Measurements from ENCODE around the gene HPSE. TPM values are rescaled to one million over a fixed set of nuclear protein-coding genes. Genes with fewer than 3 reads are reported as not detected.

Gene HPSE
- total and polyA plus RNA-seq, 2 of the 8 experiments (the other 6 are each of a cell fraction or from before 2014, with no cell fraction given), result 1.5 to 5.0 TPM

- Histone ChIP-seq H3K4me2 (ENCODE audit: insufficient read depth in 1 of 2, low read depth in 2 of 2, low read length in 2 of 2) (no peak overlapping the region), H4K8ac (ENCODE audit: extremely low read depth, insufficient read depth, low read length) (no peak overlapping the region), H3K4ac (replicated peaks; ENCODE audit: insufficient read length, low read depth, low read length) (no peak overlapping the region), H2BK20ac (ENCODE audit: low read length) (no peak overlapping the region), H3K9ac (replicated peaks in 1 of 4; ENCODE audit: extremely low read depth in 1 of 4, low read depth in 3 of 4, low read length in 3 of 4) (no peak overlapping the region), H3K18ac (ENCODE audit: extremely low read depth, low read length) (no peak overlapping the region), H3K27me3 (replicated peaks in 1 of 4; ENCODE audit: control insufficient read depth in 3 of 4, extremely low read depth in 1 of 4, insufficient read depth in 3 of 4, low read length in 3 of 4) (peaks cover 0 to 8% (median 4%) of the 10 kb centered on the region in 4 experiments; a peak in 6 of 7 replicates), H3K14ac (ENCODE audit: insufficient read length) (no peak overlapping the region), H2BK15ac (ENCODE audit: low read length) (no peak overlapping the region), H2AK5ac (ENCODE audit: low read depth, low read length) (no peak overlapping the region), H3K4me3 (ENCODE audit: extremely low read depth in 1 of 4, insufficient read depth in 2 of 4, low read depth in 3 of 4, low read length in 4 of 4) (no peak overlapping the region), H3K79me2 (ENCODE audit: control insufficient read depth in 1 of 2, insufficient read depth in 2 of 2, low read length in 2 of 2) (peaks cover 0 to 8% of the 10 kb centered on the region in 2 experiments; a peak in 2 of 4 replicates), H3K79me1 (ENCODE audit: low read depth, low read length) (no peaks in the 10 kb centered on the region), H2BK120ac (replicated peaks; ENCODE audit: low read depth, low read length) (no peak overlapping the region), H2AFZ (ENCODE audit: low read length) (no peak overlapping the region), H3K27ac (ENCODE audit: low read depth, low read length) (no peak overlapping the region), H3K23me2 (ENCODE audit: low read depth, low read length) (0 out of 2 replicates have a peak, but pooled peaks cover 3% of the 10 kb centered on the region), H3K4me1 (replicated peaks in 1 of 4; ENCODE audit: control insufficient read depth in 3 of 4, insufficient read depth in 4 of 4, low read length in 3 of 4) (no peaks in the 10 kb centered on the region; a peak in 1 of 7 replicates), H4K91ac (replicated peaks; ENCODE audit: insufficient read length, low read length) (no peak overlapping the region), H3K9me3 (ENCODE audit: insufficient read depth in 2 of 2, low read depth in 1 of 2, low read length in 1 of 2) (no peaks in the 10 kb centered on the region), H2BK12ac (ENCODE audit: low read depth, low read length) (no peak overlapping the region), H3K56ac (replicated peaks; ENCODE audit: insufficient read length, low read depth, low read length) (no peak overlapping the region), H4K20me1 (replicated peaks in 1 of 2; ENCODE audit: control insufficient read depth in 1 of 2, insufficient read depth in 2 of 2, low read length in 2 of 2) (peaks cover 0 to 2% of the 10 kb centered on the region in 2 experiments), H2BK5ac (ENCODE audit: low read depth, low read length) (no peak overlapping the region), H4K5ac (ENCODE audit: insufficient read length, low read depth, low read length) (no peak overlapping the region), H3K36me3 (ENCODE audit: control insufficient read depth in 2 of 4, insufficient read depth in 4 of 4, low read length in 3 of 4) (peaks cover 0 to 4% (median 2%) of the 10 kb centered on the region in 4 experiments; a peak in 3 of 8 replicates), H3K23ac (ENCODE audit: insufficient read length) (no peak overlapping the region)
- DNase-seq (ENCODE audit: low read depth in 1 of 2, low spot score in 2 of 2), result peak in 1 of 2 experiments; percentile 52
- TF ChIP-seq TAF7 (optimal IDR thresholded peaks at IDR 0.05; ENCODE audit: borderline replicate concordance, low read depth, low read length) (no peak), CTCF (IDR thresholded peaks at IDR 0.05; ENCODE audit: control extremely low read depth in 1 of 3, insufficient read depth in 1 of 3, low read depth in 1 of 3, low read length in 3 of 3) (peak in 2 of 3 experiments; percentile 49 to 66; a peak in 2 of 4 replicates), RAD21 (IDR thresholded peaks at IDR 0.05 in 1 of 2, conservative IDR thresholded peaks at IDR 0.05 in 1 of 2; ENCODE audit: low read depth in 2 of 2, low read length in 2 of 2) (peak; percentile 61)
- FAIRE-seq, result peak; percentile 55
- CTCF ChIA-PET (ENCODE audit: partially characterized antibody), result interaction anchor here (0.6 to 3.3 kb wide), 29 partner anchors 9 to 357 kb away, joined by 3 to 23 read pairs (median 3); no protein-coding TSS in a partner anchor
- WGBS, 2 experiments (ENCODE audit: extremely low coverage in 1 of 2, insufficient coverage in 1 of 2, insufficient read length in 1 of 2, insufficient replicate concordance in 2 of 2, low coverage in 1 of 2, low lambda C conversion rate in 2 of 2, missing lambda C conversion rate in 1 of 2), result 49% methylated on average over 4 of the region's 4 CpGs; no CpG with 5 or more reads in 1 of the 2 experiments
- POLR2A ChIA-PET (ENCODE audit: partially characterized antibody), result no interaction called here
These were observed 52.6 kb downstream of the HPSE start for GRCh38 chr4:83282049-83282535.
